NT2/D1 (cell line): ENCODE data around the gene TBC1D10B.

Source experiments
- SUZ12 ChIP-seq: IDR thresholded peaks from 2 replicates; pipeline ENCODE4 v1.6.1; 2011; ENCODE audit not compliant: insufficient read length, insufficient read depth; ENCODE audit errors: extremely low read depth
- YY1 ChIP-seq: IDR thresholded peaks from 2 replicates; pipeline ENCODE4 v1.6.1; 2011; ENCODE audit not compliant: insufficient read length, insufficient read depth
- ZNF274 ChIP-seq: IDR thresholded peaks from 2 replicates; pipeline ENCODE4 v1.6.1; 2011; ENCODE audit warnings: mild to moderate bottlenecking, low read depth, low read length

GRCh38 chr16:30381291-30382041 lies 11.2 kb upstream of the TBC1D10B start:
- no peak for TF ChIP-seq ZNF274
- TF ChIP-seq YY1 = no peak
- TF ChIP-seq SUZ12 = no peak
